Measurements from ENCODE around the gene NAP1L1.

Gene NAP1L1

GRCh38 chr12:76083904-76084862, at the start of gene NAP1L1:
Gene NAP1L1 (minus strand): TSS chr12:76084685. CDS start chr12:76074219, 10,466 bp downstream.
- in situ Hi-C loops (cut with MboI; ENCODE audit: low sequenced_read_pairs): no loop called here

- in situ Hi-C loops (cut with MboI; ENCODE audit: low sequenced_read_pairs): no loop called here
Measured at GRCh38 chr12:76127588-76127987, 43.1 kb upstream of the NAP1L1 start.

- in situ Hi-C loops (cut with MboI; ENCODE audit: low sequenced_read_pairs): no loop called here
Measured at GRCh38 chr12:76124456-76124855, 40.0 kb upstream of the NAP1L1 start.

- in situ Hi-C loops (cut with MboI; ENCODE audit: low sequenced_read_pairs): no loop called here
Measured at GRCh38 chr12:76123259-76124212, 39.1 kb upstream of the NAP1L1 start.

- in situ Hi-C loops (cut with MboI; ENCODE audit: low sequenced_read_pairs): no loop called here
Measured at GRCh38 chr12:76119887-76120286, 35.4 kb upstream of the NAP1L1 start.

- in situ Hi-C loops (cut with MboI; ENCODE audit: low sequenced_read_pairs): no loop called here
Measured at GRCh38 chr12:76117751-76118150, 33.3 kb upstream of the NAP1L1 start.

GRCh38 chr12:76117067-76117691, 32.7 kb upstream of the NAP1L1 start:
- in situ Hi-C loops (cut with MboI; ENCODE audit: low sequenced_read_pairs): no loop called here

- in situ Hi-C loops (cut with MboI; ENCODE audit: low sequenced_read_pairs): no loop called here
Measured at GRCh38 chr12:76113800-76114757, 29.6 kb upstream of the NAP1L1 start.

- in situ Hi-C loops (cut with MboI; ENCODE audit: low sequenced_read_pairs): no loop called here
Measured at GRCh38 chr12:76111209-76111749, 26.8 kb upstream of the NAP1L1 start.

- in situ Hi-C loops (cut with MboI; ENCODE audit: low sequenced_read_pairs): no loop called here
Measured at GRCh38 chr12:76109879-76110278, 25.4 kb upstream of the NAP1L1 start.

GRCh38 chr12:76108356-76108755, 23.9 kb upstream of the NAP1L1 start:
- in situ Hi-C loops (cut with MboI; ENCODE audit: low sequenced_read_pairs): no loop called here

- in situ Hi-C loops (cut with MboI; ENCODE audit: low sequenced_read_pairs): no loop called here
Measured at GRCh38 chr12:76106631-76107030, 22.1 kb upstream of the NAP1L1 start.

- in situ Hi-C loops (cut with MboI; ENCODE audit: low sequenced_read_pairs): no loop called here
Measured at GRCh38 chr12:76103958-76104357, 19.5 kb upstream of the NAP1L1 start.

GRCh38 chr12:76101739-76102385, 17.4 kb upstream of the NAP1L1 start:
- in situ Hi-C loops (cut with MboI; ENCODE audit: low sequenced_read_pairs): no loop called here

GRCh38 chr12:76096079-76096646, 11.7 kb upstream of the NAP1L1 start:
- in situ Hi-C loops (cut with MboI; ENCODE audit: low sequenced_read_pairs): no loop called here

- in situ Hi-C loops (cut with MboI; ENCODE audit: low sequenced_read_pairs): no loop called here
Measured at GRCh38 chr12:76094754-76095153, 10.3 kb upstream of the NAP1L1 start.

GRCh38 chr12:76091246-76091754, 6.8 kb upstream of the NAP1L1 start:
- in situ Hi-C loops (cut with MboI; ENCODE audit: low sequenced_read_pairs): no loop called here

GRCh38 chr12:76085520-76085868, 1.0 kb upstream of the NAP1L1 start:
- in situ Hi-C loops (cut with MboI; ENCODE audit: low sequenced_read_pairs): no loop called here
